Neural cell (in vitro differentiated cells): ENCODE measurements around the gene TASL. TPM values are rescaled to one million over a fixed set of nuclear protein-coding genes. Genes with fewer than 3 reads are reported as not detected.
A peak's percentile ranks its signal among the peaks of the same experiment; 100 is the strongest.

Source experiments
- H2AFZ ChIP-seq: fragments of 200-600, 300-800 bp; sonication (generic), shearing (Covaris generic); 2 replicates; pipeline ENCODE4 v1.6.0; 2014; ENCODE audit warnings: low read depth, mild to moderate bottlenecking, antibody characterized with exemption, low read length, moderate library complexity
- H3F3A ChIP-seq: fragments of 200-600 bp; shearing (Covaris generic); 2 replicates; pipeline ENCODE4 v1.6.1; 2016; ENCODE audit warnings: mild to moderate bottlenecking, moderate library complexity, mixed read lengths, antibody characterized with exemption, low read length; ENCODE audit not compliant: insufficient read depth, poor library complexity, severe bottlenecking
- H3K27ac ChIP-seq: fragments of 200-600, 300-800 bp; sonication (generic), shearing (Covaris generic); 2 replicates; pipeline ENCODE4 v1.5.1; 2014; ENCODE audit warnings: mild to moderate bottlenecking, low read length, moderate library complexity
- H3K27me3 ChIP-seq: fragments of 300-800, 200-600 bp; sonication (generic), shearing (Covaris generic); 2 replicates; pipeline ENCODE4 v1.6.0; 2014; ENCODE audit warnings: mild to moderate bottlenecking, low read depth, low read length, moderate library complexity; ENCODE audit not compliant: insufficient read depth
- H3K36me3 ChIP-seq: fragments of 300-800, 200-600 bp; sonication (generic), shearing (Covaris generic); 2 replicates; pipeline ENCODE4 v1.5.1; 2014; ENCODE audit warnings: mild to moderate bottlenecking, antibody characterized with exemption, low read length, moderate library complexity; ENCODE audit not compliant: insufficient read depth
- H3K4me2 ChIP-seq: fragments of 300-800, 200-600 bp; sonication (generic), shearing (Covaris generic); 2 replicates; pipeline ENCODE4 v1.6.0; 2014; ENCODE audit warnings: mild to moderate bottlenecking, low read length
- H3K4me3 ChIP-seq: fragments of 300-800, 200-600 bp; sonication (generic), shearing (Covaris generic); 2 replicates; pipeline ENCODE4 v1.5.1; 2014; ENCODE audit warnings: mild to moderate bottlenecking, low read length, moderate library complexity
- H3K79me2 ChIP-seq: fragments of 200-600 bp; shearing (Covaris generic); replicated peaks from 2 replicates; pipeline ENCODE4 v1.6.0; 2014; ENCODE audit warnings: mild to moderate bottlenecking, low read length, moderate library complexity; ENCODE audit not compliant: insufficient read depth
- H3K9ac ChIP-seq: fragments of 300-800, 200-600 bp; sonication (generic), shearing (Covaris generic); 2 replicates; pipeline ENCODE4 v1.6.1; 2016; ENCODE audit warnings: mild to moderate bottlenecking, low read length, mixed read lengths
- H3K9me2 ChIP-seq: fragments of 200-600 bp; shearing (Covaris generic); 2 replicates; pipeline ENCODE4 v1.6.1; 2016; ENCODE audit warnings: mild to moderate bottlenecking, low read length, mixed read lengths; ENCODE audit not compliant: insufficient read depth
- H3K9me3 ChIP-seq: fragments of 200-600, 300-800 bp; sonication (generic), shearing (Covaris generic); 2 replicates; pipeline ENCODE4 v1.6.1; 2016; ENCODE audit warnings: mild to moderate bottlenecking, mixed run types, low read length, moderate library complexity, mixed read lengths
- H4K20me1 ChIP-seq: fragments of 200-600 bp; shearing (Covaris generic); 2 replicates; pipeline ENCODE4 v1.6.1; 2016; ENCODE audit warnings: mild to moderate bottlenecking, mixed run types; ENCODE audit not compliant: insufficient read depth
- EP300 ChIP-seq: fragments of 450-650 bp; conservative IDR thresholded peaks from 2 replicates; pipeline ENCODE4 v1.6.1; 2014; ENCODE audit warnings: antibody characterized with exemption, mild to moderate bottlenecking, moderate library complexity; ENCODE audit not compliant: poor library complexity, severe bottlenecking
- EZH2 ChIP-seq: fragments of 200-600, 300-800 bp; shearing (Covaris generic), sonication (generic); IDR thresholded peaks from 2 replicates; pipeline ENCODE4 v1.6.1; 2014; ENCODE audit warnings: antibody characterized with exemption, low read length, borderline replicate concordance, mild to moderate bottlenecking; ENCODE audit not compliant: insufficient read depth, poor library complexity, severe bottlenecking
- POLR2AphosphoS5 ChIP-seq: IDR thresholded peaks from 2 replicates; pipeline ENCODE4 v1.6.1; 2012
- RAD21 ChIP-seq: fragments of 450-650 bp; conservative IDR thresholded peaks from 2 replicates; pipeline ENCODE4 v1.6.1; 2014; ENCODE audit warnings: antibody characterized with exemption, mild to moderate bottlenecking, moderate library complexity
- REST ChIP-seq: IDR thresholded peaks from 2 replicates; pipeline ENCODE4 v1.6.1; 2012; ENCODE audit warnings: borderline replicate concordance
- SMC3 ChIP-seq: fragments of 450-650 bp; conservative IDR thresholded peaks from 2 replicates; pipeline ENCODE4 v1.6.1; 2014; ENCODE audit warnings: antibody characterized with exemption, mild to moderate bottlenecking, moderate library complexity; ENCODE audit not compliant: poor library complexity
- TAF1 ChIP-seq: IDR thresholded peaks from 2 replicates; pipeline ENCODE4 v1.6.1; 2012; ENCODE audit warnings: low read depth
- polyA plus RNA-seq: library from polyadenylated mRNA; depleted of rRNA; stranded (reverse); fragments of >200 nt; gene quantifications from 2 replicates; pipeline ENCODE4 v1.2.3, GENCODE V29; 2014
- small RNA-seq, 3 experiments: library from RNA; depleted of rRNA; stranded (forward); fragments of <200 nt; gene quantifications; one replicate each; pipeline ENCODE3, GENCODE V24; 2012

TASL gene
- polyA plus RNA-seq, 1 donor from 2014 or later, result not detected

GRCh38 chrX:30521440-30522182 is 56.0 kb downstream of the TASL start:
- H3K4me2 ChIP-seq, result no peak overlapping the region
- no peaks in the 10 kb centered on the region for H4K20me1 ChIP-seq
- H3K4me3 ChIP-seq, result no peak overlapping the region
- no peaks in the 10 kb centered on the region for H3K27me3 ChIP-seq
- H3K27ac ChIP-seq, result no peak overlapping the region
- H3K79me2 ChIP-seq, result no peaks in the 10 kb centered on the region
- no peak overlapping the region for H3K9ac ChIP-seq
- H3K9me3 ChIP-seq, result no peaks in the 10 kb centered on the region
- no peaks in the 10 kb centered on the region for H3F3A ChIP-seq
- H2AFZ ChIP-seq, result no peak overlapping the region
- H3K9me2 ChIP-seq, result no peaks in the 10 kb centered on the region
- no peak for TF ChIP-seq SMC3
- TF ChIP-seq RAD21, result no peak
- TF ChIP-seq POLR2AphosphoS5, result peak; percentile 25
- peak; percentile 93 for TF ChIP-seq REST
- TF ChIP-seq EP300, result peak; percentile 74
- no peaks in the 10 kb centered on the region for H3K36me3 ChIP-seq

GRCh38 chrX:30513284-30513683 is 64.3 kb downstream of the TASL start:
- no peak for TF ChIP-seq EZH2
- TF ChIP-seq EP300, result no peak
- no peak for TF ChIP-seq REST
- no peak for TF ChIP-seq SMC3
- no peak for TF ChIP-seq TAF1
- TF ChIP-seq RAD21, result no peak
- Histone ChIP-seq H4K20me1 (no peaks in the 10 kb centered on the region), H3K4me3 (no peak overlapping the region), H3K27me3 (no peaks in the 10 kb centered on the region), H3K9me3 (no peaks in the 10 kb centered on the region), H3K36me3 (no peaks in the 10 kb centered on the region), H3K27ac (no peak overlapping the region), H3K4me2 (no peak overlapping the region), H2AFZ (no peak overlapping the region), H3K79me2 (no peaks in the 10 kb centered on the region), H3K9ac (no peak overlapping the region), H3K9me2 (no peaks in the 10 kb centered on the region), H3F3A (no peaks in the 10 kb centered on the region)

Small RNA genes lying within 50 kb of the gene (small RNA-seq; reads per million reads assigned to genes)
- gene CKS1BP6, result 0 to 0.03 (median 0) reads per million in 3 experiments

Other genes starting within 250 kb of the TASL start
- gene GK, start 75.7 kb upstream of the TASL start, polyA plus RNA-seq, result 4.8 and 6.3 TPM in 2 replicates